GM21825 (cell line): Measurements from ENCODE around the gene TMTC1.

Experiments
- ATAC-seq: cut with Tn5 transposase; IDR thresholded peaks from one replicate; pipeline ENCODE4 v1.9.1; 2021; ENCODE audit warnings: mild to moderate bottlenecking, moderate library complexity; ENCODE audit not compliant: unreplicated experiment

TMTC1 gene

DNA sequence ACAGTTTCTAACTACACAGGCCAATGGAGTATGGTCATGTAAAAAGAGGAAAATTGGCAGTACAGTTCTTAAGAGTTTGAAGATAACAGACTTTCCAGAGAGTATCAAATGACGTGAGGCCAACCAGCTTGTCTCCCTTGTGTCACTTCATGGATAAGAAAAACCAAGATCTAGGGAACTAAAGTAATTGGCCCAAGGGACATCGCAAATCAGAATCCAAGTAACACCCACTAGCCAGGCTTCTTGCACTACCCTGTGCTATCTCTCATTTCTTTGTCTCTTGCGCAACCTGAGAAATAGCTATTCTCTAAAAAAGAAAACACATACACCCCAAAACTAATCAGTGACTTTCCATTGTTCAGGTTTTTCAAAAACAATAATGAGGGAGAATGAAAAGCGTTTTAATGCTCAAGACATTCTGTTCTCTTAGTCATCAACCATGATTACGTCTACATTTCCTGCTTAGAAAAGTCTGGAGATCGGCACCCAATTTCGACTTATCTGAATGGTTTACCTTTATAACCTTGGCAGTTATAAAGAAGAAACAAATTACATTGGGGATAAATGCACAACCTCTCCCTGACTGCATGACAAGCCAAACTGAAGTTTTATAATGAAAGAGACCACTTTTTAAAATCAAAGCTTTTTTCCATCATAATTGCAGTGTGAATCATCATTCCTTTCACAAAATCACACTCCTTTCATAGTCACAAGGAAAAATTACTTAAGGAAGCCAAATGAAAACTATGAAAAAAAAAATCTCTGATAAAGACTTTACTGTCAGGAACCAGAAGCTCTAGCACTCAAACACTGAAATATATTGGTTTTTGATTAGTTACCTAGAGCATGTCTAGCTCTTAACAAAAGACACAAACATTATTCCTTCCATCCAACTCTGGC is 42.1 kb downstream of the TMTC1 start:
- ATAC-seq: no peak

DNA sequence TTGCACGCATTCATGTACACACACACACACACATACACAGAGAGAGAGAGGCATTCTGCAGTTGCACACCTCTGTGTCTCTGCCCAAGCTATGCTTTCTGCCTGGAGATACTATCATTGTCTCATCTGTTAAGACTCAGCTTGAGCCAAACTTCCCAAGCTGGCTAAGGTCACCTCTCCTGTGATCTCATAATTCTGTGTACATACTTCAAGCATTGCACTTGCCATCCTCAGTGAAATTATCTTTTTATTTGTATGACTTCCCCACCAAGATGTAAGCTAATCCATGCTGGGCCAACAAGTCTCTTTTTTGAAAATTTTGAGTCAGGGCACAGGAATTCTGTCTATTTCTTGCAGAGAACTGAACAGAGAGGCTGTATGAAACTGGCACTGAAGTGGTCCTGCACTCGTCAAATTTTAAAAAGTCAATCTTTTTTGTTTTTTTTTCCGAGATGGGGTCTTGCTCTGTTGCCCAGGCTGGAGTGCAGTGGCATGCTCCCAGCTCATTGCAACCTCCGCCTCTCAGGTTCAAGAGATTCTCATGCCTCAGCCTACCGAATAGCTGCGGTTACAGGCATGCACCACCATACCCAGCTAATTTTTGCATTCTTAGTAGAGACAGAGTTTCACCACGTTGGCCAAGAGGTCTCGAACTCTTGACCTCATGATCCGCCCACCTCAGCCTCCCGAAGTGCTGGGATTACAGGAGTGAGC is 44.3 kb downstream of the TMTC1 start:
- ATAC-seq: no peak

DNA sequence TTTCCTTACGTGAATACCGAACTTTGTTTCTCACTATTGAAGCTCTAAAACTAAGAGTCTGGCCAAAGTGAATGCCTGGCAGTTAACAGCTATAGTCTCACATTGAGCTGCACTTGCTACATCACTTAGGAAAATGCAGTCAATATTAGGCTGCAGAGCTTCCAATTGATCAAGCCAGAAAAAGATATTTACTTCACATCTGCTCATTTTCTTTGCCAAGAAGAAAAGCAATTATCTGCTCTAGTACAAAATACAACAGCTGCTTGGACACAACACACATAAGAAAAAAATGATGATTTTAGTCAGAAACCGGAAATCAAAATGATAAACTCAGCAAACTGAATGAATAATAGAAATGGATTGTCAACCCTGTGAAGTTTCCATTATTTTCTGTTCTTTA is 45.4 kb downstream of the TMTC1 start:
- no peak for ATAC-seq

DNA sequence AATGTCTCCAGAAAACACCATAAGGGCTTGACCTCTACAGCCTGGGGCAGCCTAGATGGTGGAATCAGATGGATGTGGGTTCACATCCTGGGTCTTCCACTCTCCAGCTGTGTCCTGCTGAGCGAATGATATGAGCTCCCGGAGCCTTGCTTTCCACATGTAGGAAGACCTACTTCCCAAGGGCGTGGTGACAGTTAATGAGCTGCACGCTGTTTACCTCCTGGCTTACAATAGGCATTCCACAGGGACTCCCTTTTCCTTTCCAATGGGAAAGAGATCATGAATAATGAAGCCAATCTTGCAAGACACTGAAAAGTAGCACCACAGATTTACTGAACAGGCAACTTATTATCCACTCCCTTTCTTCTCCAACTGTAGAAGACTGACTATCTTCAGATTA is 46.1 kb downstream of the TMTC1 start:
- no peak for ATAC-seq

DNA sequence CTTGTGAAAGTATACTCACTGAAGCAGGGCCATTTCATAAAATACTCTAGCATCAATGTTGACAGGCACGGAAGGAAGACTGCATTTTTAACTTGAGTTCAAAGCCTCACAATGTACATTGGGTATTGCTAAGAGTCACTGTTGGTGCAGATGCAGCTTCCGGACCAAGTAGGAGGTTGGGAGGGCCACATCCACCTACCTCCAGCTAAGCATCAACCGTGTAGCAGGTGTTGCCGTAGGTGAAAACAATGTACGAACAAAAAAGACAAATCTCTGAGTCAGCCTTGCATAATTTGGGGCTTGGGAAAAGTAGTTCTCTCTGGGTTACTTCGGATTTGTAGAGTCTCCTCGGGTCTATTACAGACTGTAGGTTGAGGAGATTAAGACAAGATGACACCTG is 48.1 kb downstream of the TMTC1 start:
- no peak for ATAC-seq

DNA sequence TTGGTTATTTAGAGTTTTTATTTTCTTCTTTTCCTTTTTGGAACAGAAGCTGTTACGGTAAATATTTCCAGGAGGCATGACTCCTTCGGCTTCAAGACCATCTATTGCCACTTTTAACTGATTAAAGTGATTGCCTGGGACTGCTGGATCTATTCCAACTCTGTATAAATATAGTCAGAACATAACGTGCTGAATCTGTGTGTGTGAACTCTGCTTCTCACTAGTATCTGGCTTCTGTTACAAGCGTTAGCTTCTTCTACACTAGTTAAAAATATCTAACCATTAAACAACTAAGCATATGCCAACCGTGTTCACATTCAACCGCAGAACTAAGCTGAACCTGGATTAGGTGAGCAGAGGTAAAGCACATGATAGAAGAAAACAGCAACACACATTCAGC is 49.0 kb downstream of the TMTC1 start:
- ATAC-seq: no peak

DNA sequence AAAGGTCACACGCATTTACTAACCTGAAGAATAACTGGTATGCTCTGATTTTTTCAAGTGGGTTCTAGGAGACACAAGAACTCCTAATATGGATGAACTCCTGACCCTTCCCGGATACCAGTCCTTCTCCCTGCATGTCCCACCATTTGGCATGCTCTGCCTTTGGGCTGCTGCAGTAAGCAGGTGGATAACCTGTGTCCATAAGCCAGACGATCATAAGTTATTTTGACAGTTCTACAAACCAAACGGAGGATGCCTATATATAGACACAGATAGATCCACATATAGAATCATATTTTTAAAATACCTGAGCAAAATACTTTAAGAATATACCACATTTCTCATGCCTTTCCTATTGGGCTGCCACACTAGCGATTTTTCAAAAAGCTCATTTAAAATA is 49.4 kb downstream of the TMTC1 start:
- ATAC-seq: no peak

DNA sequence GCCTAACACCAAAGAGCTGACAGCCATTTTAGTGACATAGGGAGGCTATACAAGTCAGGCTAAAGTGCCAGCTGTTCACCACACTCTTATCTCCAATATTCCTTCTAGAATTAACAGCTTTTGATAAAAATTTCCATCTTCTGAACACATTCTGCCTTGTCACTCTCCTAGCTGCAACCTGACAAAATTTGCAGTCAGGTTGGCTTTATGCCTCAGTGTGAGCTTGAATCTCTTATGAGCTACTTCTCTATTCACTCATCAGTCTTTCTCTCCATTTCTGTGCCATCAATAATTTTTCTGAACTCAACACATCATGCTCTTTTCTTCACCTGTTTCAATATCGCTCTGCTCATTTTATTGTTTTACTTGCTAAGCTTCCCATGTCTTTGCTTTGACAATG is 50.2 kb downstream of the TMTC1 start:
- ATAC-seq: no peak

DNA sequence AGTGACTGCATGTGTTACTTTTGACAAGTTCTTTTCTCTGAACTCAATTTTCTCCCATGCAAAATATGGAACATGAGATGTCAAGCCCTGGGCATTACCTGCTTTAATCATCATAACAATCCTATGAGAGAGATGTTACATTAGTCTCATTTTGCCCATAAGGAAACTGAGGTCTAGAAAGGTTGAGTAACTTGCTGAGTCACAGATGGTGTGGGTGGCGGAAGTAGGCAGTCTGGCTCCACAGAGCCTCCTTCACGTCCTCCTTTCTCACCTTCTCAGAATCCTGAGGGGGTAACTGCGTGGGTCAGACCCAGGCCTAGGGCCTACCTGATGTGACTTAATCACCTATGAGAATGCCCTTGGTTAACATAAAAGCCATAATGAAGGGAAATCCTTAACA is 50.7 kb downstream of the TMTC1 start:
- ATAC-seq: no peak

DNA sequence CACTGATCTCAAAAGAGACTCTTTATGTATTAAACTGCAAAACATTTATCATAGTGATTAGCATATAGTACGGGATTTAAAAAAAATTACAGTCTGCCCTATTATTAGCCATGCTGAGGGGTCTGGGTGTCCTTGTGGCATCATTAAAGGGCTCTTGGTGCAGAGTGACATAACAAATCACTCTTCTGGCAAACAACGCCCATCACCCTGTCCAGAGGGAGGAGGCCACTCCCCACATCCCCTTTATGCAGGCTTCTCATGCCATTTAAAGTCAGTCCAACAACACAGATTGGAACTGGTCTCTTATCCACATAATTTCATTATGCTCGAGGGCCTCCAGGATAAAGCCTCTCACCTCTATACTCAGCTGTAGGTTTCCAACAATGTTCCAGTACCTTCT is 51.1 kb downstream of the TMTC1 start:
- ATAC-seq: no peak

DNA sequence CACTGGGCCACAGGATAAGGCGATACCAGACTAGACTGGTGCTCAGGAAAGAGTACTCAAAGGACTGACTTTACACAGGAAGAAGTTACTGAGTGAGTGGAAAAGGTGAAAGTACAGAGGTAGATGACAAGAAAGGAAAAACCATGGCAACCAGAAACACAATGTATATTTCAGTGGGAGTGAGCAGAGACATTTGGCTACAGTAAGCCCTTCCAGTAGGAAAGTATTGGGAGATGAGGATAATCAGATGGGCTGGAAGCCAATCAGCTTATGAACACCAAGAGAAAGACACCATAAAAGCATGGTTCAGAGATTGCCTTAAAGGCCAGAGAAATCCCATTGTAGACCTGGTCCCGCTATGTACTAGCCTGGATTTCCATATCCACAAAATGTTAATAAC is 51.6 kb downstream of the TMTC1 start:
- no peak for ATAC-seq

DNA sequence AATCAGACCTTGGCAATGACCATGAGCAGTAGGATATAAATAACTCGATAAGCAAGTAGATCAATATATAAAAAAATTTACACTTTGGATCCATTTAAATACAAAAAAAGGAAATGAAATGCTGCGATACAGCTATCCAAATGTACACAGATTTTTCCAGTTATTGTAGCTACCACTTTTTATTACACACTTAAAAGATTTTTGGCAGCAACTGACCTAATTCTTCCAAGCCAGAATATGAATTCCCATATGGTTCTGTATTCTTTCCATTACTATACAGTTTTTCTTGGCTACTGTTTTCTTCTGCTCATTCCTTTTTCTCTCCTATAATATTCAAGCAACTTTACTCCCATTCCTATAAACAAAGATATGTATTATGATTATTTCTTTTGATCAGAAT is 52.2 kb downstream of the TMTC1 start:
- no peak for ATAC-seq

DNA sequence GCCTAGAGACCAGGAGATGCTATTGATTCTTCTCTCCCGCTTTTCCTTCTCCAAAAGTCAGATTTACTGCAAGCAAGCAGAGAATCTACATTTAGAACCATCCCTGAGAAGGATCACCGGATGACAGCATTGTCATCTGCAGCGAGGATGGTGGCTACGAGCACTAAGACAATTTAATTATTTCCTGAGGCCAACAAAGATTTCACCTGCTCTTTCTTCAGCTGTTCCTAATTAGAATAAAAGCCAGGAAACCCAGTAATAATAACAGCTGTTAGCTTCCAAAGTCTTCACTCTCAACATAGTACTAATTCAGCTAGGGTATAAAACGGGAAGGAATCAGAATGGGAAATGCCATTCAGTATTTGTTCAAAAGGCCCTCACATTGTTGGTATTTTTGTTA is 53.3 kb downstream of the TMTC1 start:
- ATAC-seq: no peak

DNA sequence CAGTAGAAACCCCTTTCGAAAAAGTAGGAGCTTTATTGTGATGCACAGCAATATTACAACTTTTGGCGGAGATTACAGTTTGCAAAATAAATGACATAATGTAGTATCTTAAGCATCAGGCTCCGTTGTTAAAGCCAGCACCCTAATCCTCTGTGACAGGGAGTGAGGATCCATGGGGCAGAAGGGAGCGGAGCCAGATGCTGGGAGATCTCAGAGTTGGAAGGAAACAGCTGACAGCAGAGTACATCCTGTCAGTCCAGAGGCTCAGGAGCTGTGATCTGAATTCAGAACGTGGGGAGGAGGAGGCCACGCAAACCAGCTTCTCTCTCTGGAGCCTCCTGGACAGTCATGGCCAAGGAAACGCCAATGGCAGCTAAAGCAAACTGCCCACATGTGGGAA is 55.7 kb downstream of the TMTC1 start:
- ATAC-seq: no peak

DNA sequence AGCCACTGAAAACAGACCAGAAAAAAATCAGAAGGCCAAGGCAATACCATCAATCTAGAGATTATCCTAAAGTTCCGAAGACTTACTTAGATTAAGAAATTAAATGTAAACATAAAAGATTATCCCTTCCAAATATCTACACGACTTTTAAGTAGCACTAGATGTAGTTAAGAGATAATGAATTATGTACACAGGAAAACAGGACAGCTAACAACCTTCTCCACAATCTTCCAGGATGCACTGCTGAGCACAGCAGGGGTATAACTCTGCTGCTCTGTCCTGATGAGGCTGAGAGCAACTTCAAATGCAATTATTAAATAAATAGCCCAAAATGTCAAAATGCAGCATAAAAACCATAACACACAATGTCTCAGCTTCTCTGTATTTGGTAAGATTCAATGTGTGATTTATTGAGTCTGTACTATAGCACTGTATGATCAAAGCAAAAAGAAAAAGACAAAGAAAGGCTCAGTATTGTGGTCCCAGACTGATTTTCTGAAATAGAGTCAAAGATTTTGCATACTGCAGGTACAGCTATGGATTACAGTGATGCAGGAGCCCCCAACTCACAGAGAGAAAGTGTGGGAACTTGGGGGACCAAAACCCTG is 56.9 kb downstream of the TMTC1 start:
- no peak for ATAC-seq

DNA sequence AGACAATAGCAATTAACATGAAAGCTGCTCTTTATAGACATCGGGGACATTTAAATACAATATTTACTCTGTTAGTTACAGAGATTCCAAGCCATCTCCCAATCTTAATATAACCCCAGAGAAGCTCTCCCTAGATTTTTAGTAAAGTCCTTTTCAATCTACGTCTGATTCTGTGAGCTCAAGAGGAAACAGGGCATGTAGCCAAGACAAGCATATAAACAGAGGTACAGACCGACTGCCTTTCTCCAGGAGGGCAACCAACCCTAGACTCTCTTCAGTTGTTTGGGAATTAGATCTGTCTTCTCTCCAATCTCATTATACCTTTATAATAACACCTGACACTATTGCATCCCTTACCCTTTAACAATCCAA is 57.4 kb downstream of the TMTC1 start:
- no peak for ATAC-seq

DNA sequence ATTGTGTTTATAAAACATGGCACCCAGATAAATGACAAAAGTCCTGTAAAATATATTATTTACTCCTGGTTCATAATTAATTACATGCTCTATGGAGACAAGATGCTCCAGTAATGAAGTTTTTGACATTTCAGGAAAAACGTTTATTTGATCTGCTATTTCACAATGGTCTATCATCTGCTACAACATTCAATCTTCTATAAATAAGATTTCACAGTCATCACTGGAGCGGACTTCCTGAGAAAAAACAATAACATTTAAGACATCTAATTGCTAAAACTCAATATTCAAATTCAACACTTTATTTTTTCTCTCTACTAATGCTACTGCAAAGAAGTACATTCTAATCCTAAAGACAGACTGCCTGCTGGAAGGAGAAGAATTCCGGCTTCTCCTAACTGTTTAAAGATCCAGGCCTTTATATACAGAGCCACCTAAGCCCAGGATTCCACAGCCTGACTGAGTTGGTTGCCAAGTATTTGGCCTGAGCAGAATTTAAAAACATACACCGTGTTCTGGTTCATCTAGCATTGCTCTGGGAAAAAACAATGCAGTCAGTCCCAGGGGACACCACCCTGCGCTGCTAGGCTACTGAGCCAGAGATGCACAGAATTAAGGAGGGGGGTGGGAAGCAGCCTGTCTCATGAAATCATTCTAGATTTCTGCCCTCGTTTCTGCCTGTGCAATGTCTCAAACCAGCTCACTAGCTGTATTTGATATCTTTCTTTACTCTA is 58.0 kb downstream of the TMTC1 start:
- no peak for ATAC-seq

DNA sequence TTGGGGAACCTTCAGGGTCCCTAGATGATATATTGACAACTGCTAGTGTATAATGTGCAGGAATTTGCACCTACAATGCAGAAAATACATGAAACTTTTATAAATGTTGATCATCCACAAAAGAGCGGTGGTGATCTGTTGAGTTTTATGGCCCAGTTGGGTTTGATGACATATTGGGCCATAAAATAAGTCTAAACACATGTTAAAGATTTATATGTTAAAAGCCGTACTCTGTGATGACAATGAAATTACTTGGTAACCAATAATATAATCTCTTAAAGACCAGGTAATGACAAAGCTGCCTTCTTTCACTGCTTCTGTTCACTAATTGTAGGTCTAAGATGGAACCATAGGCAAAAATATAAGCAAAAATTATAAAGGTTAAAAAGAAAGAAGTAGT is 61.6 kb downstream of the TMTC1 start:
- ATAC-seq: no peak

DNA sequence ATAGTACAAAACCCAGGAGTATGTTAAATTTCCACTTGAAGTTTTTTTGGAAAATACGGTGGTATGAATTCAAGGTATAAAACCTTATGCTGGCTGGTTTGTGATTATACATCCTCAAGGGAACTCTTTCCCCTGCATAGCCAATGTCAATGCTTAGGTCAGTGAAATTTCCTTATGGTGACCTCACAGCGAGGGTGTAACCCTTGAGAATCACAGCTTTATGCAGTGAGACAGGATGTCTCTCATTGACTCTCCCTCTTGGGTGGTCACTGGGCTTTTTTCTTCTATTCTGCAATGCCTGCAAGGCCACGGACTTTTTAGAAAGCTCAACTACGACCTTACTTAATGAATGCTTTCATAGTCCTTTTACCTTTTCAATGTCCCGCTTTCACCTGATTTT is 64.4 kb downstream of the TMTC1 start:
- ATAC-seq: no peak

DNA sequence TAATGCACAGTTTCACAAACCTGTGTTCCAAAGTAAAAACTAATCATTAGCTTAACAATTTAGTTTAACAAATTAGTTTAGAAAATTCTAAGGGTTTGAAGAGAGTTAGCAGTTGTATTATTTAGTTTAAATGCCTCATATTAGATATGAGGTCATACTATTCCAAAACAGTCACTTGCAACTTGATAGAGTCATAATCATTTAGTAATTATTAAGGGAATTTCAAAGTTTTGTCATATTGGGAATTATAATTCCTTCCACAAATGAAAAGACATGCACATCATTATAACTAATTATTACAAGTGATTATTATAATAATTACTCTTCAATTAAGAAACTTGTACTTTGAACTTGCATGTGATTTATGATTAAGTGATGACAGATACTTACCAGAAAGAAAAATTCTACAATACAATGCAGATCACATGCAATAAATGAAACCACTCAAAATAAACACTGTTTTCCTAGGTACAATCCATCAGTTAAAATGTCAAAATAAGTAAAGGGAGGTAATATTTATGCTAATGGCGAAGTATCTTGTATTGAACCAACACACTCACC is 66.1 kb downstream of the TMTC1 start:
- no peak for ATAC-seq

DNA sequence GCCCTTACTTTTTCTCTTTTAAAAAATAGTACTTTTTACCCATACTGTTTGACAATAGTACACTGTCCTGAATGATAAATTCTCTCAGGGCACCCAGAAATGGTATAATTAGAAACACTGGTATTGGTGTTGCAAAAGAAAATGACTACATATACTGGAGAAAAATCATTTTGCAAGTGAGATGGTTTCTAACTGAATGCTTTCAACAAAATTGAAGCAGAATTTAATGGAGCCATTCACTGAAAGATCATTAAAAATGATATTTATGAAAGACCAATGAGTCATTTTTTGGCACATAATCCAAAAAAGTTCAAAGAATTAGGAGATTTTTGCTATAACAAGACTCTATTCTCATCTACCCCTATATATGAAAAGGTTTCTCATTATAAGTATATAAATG is 68.8 kb downstream of the TMTC1 start:
- ATAC-seq: no peak
